Measurements from ENCODE around the gene SH3RF3.
"Not testable (repeated sequence)": the region's sequence is repeated elsewhere in the genome, so short reads cannot be mapped to it uniquely, and the experiment has no call there.

SH3RF3 gene

DNA sequence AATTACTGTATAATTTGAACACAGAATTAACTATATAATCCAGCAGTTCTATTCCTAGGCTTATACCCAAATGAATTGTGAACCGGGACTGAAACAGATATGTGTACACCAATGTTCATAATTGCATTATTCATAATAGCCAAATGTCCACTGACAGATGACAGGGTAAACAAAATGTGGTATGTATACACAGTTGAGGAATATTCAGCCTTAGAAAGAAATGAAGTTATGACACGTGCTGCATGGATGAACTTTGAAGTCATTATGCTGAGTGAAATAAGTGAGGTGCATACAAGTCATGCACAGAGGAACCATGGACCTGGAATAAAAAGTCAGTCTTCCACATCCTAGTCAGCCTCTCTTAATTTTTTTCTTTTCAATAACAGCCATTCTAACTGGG lies 91.9 kb downstream of the SH3RF3 start:
- DNase-seq (ENCODE audit: low read depth) = no peak

GRCh38 chr2:109221316-109221715 lies 92.3 kb downstream of the SH3RF3 start:
- DNase-seq (ENCODE audit: low read depth) = not testable (repeated sequence)

DNA sequence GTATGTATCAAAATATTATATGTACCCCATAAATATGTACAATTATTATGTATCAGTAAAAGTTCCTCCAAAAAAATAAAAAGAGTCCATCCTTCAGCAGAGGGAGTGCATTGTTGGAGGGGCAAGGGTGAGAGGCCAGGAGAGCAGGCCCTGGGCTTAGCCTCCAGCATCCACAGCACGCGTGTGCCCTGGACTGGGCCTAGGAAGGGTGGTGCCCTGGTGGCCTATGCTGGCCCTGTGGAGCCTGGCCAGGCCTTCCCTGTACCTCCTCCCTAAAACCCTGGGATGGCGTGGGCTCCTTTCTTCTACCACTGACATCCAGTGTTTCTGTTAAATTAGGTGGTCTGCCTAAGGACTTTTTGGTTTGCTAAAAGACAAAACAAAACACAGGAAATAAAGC lies 93.4 kb downstream of the SH3RF3 start:
- no peak for DNase-seq (ENCODE audit: low read depth)

- DNase-seq (ENCODE audit: low read depth) = no peak
These were observed 93.9 kb downstream of the SH3RF3 start for GRCh38 chr2:109222825-109223471.

DNA sequence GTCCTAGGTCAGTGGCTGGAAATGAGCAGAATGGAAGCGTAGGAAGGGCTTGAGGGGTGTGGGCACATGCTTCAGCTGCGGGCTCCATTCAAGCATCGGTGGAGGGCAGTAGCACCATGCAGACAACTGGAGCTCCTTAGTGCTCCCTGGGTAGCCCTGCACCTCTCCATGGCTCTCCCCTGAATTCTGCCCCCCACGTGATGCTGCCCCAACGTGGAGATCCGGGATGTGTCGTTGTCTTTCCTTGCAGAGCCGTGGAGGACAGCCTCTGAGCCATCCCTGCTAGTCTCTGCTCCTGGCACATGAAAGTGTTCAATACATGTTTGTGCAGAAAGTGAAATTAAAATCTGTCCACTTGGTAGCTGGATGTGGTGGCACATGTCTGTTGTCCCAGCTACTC lies 94.5 kb downstream of the SH3RF3 start:
- DNase-seq (ENCODE audit: low read depth) = no peak

DNA sequence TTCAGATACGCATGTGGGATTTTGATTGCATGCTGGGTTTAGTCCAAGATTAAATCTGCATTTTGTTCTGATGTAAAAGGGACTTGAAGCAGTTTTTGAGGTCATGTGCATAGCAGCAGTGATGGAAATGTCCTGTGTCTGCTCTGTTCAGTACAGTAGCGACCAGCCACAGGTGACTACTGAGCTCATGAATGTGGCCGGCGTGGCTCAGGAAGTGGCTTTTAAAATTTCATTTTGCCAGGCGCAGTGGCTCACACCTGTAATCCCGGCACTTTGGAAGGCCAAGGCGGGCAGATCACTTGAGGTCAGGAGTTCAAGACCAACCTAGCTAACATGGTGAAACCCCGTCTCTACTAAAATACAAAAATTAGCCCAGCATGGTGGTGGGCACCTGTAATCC lies 95.3 kb downstream of the SH3RF3 start:
- not testable (repeated sequence) for DNase-seq (ENCODE audit: low read depth)

DNA sequence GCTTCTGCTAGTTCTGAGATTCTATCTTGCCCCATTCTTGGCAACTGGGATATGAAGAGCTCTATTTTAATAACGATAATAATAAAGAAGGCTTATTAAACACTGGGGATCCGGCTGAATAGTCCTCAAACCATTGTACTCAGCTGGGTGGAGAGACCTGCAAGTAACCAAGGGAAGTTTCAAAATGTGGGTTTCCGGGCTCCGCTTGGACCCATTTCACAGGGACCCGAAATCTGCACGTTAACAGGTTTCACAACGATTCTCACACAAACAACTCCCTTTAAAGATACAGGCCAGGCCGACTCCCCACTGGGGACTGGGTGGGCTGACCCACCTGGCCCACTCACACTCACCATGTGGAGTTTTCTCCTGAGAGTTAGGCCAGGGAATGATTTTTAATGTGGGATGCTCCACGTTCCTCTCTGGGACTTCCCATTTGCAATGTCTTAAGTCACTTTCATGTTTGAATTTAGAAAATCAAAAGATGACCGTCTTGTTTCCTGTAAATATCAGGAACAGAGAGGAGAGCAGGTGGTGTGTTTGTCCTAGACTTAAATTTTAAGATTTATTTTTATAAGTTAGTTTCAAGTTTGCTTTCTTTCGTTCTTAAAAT lies 96.3 kb downstream of the SH3RF3 start:
- DNase-seq (ENCODE audit: low read depth) = no peak

- DNase-seq (ENCODE audit: low read depth) = no peak
These were observed 97.1 kb downstream of the SH3RF3 start for GRCh38 chr2:109226128-109226527.

DNA sequence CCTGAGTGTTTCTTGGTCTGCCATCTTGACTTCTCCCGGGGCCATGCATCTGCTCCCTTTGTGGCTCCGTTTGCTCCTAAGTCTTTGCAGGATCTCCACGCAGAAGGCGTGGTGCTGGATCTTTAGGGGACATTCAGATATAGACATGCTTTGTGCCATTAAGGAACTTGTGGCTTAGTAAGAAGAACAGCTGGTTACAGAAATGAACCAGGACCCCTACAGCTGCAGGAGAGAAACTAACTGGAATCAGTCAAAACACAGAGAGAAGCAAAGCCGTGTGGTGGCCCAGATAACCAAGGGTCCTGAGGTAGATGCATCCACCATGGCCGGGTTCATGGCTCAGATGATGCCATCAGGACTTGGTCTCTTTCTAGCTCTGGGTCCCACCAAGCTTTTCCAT lies 97.6 kb downstream of the SH3RF3 start:
- no peak for DNase-seq (ENCODE audit: low read depth)

DNA sequence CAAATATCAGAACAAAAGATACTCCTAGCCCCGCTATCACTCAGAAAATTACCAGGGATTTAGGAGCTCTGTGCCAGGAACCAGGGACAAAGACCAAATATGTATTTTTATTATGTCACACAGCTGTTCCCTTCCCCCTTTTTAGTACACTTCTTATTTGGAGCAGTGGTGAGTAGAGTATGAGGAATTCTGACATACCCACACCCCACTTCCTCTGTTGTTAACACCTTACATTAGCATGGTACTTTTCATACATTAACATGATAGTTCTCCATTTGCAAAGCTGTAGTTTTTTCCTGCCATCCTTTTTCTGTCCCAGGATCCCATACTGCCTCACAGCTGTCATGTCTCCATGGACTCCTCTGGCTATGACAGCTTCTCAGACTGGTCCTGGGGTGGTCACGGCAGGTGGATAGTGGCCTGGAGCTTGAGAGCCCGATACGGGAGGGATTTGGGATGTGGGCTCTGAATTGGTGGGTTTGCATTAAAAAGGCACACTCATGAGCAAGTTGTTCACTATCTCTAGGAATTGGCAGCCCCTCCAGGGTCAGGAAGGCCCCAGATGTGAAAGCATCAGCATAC lies 100.2 kb downstream of the SH3RF3 start:
- no peak for DNase-seq (ENCODE audit: low read depth)

GRCh38 chr2:109230941-109231420 lies 102.0 kb downstream of the SH3RF3 start:
- DNase-seq (ENCODE audit: low read depth) = no peak

DNA sequence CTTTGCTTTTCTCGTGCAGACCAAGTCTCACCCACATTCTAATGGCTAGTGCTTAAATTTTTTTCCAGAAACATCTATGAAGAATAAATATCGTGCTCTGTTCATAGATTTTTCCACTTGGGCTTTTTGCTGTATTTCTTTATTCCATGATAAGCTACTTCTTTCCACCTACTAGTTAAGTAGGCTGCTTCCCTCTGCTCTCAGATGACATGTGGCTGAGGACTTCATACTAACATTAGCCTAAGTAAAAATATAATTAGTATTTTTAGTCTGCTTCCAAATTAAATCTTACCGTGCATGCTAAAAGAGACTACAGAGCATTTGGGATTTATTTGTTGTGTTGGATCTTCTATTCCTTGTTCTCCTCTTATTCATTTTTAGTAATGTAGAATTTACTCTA lies 102.4 kb downstream of the SH3RF3 start:
- DNase-seq (ENCODE audit: low read depth) = no peak

DNA sequence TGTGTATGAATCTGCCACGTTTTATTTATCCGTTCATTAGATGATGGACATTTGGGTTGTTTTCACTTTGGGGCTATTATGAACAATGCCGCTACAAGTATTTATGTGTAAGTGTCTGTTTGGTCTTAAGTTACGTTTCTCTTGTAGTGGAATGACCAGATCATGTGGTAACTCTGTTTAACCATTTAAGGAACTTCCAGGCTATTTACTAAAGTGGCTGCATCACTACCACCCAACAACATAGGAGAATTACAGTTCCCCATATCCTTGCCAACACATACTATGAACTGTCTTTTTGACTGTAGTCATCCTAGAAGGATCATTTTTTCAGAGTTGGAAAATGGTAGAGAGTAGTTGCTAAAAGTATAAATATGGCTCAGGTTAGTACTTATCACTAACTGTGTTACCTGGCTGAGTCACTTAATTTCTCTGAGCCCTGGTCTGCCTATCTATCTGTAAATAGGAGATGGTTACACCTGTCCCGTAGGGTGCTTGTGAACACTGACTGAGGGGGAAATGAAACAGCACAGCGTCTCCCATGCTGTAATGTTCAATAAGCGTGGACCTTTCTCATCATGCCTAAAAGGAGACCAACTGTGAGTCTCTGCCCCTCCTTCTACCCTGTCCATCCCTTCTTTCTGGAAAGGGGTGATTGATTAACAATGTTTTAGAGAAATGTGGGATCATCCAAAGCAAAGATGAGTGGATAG lies 103.1 kb downstream of the SH3RF3 start:
- no peak for DNase-seq (ENCODE audit: low read depth)

- DNase-seq (ENCODE audit: low read depth) = no peak
These were observed 103.9 kb downstream of the SH3RF3 start for GRCh38 chr2:109232909-109233308.

DNA sequence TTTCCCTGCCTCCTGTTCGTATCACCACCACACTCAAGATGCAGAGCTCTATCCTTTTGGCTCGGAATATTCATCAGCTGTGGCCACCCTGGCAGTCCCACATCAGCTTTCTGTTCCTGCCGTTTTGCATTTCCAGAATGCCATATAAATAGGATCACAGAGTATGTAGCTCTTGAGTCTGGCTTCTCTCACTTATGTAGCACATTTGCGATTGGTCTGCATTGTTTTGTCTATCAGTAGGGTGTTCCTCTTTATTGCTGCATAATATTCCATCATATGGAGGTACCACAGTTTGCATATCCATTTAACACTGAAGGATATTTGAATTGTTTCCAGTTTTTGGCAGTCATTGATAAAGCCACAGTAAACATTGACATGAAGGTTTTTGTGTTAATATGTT lies 104.6 kb downstream of the SH3RF3 start:
- no peak for DNase-seq (ENCODE audit: low read depth)

DNA sequence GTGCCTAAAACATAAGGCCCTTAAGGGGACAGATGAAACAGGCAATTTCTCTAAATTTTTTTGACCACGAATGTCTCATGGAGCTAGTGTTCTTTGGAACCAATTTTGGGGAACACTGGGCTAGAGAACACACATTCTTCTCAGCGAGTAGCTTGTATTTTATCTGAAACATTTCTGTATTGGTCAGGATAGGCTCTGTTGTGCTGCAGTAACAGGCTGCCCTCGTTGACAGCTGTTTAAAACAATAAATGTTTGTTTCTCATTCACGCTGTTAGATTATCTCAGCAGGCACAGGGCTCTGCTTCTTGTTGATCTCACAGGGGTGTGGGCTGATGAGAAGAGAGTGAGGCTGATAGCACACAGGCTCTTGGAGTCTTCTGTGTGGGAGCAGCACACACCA lies 105.3 kb downstream of the SH3RF3 start:
- no peak for DNase-seq (ENCODE audit: low read depth)

GRCh38 chr2:109236147-109236546 lies 107.1 kb downstream of the SH3RF3 start:
- DNase-seq (ENCODE audit: low read depth) = no peak

GRCh38 chr2:109237792-109238191 lies 108.8 kb downstream of the SH3RF3 start:
- no peak for DNase-seq (ENCODE audit: low read depth)

DNA sequence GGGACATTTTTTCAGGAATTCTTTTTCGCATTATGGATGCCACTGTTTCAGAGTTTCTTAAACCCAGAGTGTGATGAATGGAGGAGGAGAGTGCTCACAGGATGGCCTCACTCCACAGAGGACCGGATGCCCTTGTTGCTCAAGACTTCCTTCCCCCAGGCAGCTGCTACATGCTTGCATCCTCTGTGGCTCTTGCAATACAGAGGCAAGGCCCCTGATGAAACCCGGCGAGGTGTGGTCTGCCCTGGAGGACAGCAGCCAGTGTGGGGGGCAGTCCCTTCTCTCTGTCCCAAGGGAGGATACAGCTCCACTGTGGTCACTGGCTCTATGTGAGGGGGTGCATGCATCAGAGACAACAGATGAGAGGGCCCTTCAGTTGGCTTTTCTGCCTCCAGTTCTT lies 109.6 kb downstream of the SH3RF3 start:
- DNase-seq (ENCODE audit: low read depth) = peak; percentile 79

DNA sequence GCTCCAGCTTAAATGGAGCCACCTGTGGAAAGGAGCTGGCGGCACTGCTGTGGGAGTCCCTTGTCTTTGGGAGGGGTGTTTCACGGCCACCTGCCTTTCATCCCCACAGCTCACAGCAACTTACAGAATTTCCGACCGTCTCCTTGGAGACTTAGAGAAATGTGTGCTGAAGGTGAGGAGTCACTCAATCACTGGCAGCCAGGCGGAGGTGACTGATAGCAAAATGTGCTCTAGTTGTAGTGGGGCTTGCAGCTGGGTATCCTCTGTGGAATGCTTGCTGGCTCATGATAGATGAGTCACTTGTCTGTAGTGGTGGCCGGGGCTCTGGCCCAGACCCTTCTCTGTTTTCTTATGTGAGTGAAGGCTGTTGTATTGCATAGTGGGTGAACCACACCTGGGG lies 110.7 kb downstream of the SH3RF3 start:
- no peak for DNase-seq (ENCODE audit: low read depth)

- DNase-seq (ENCODE audit: low read depth) = peak; percentile 15
These were observed 113.2 kb downstream of the SH3RF3 start for GRCh38 chr2:109242210-109242653.

DNA sequence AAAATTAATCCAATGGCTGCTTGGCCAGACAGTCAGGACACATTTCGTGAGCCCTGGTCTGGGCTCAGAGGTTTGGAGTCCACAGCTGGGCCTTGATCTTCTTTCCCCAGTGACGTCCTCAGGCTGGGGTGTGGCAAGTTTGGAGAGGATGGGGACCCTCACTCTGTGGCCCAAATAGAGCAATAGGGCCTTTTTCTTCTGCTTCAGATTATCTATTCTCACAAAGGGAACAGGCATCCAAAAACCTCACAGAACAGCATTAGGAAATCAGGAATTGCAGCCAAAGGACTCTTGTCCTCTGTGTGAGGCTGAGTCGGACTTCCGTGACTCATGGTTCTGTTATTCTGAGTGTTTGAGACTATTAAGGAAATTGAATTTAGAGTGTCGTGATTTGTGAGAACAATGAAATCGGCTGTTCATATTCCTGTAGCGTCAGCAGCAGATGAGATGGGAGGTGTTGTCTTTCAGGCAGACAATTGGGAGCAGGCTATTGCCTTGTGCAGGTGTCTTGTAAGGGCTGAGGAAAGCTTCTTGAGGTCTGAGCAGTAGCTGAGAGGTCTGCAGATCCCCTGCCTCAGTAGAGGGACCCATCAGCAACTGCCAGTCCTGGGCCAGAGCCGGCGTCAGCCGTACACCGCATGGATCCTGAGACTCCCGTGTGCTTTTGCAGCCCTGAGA lies 113.8 kb downstream of the SH3RF3 start:
- peak; percentile 91 for DNase-seq (ENCODE audit: low read depth)

Measured in GM04504 (cell line).